ENCODE measurements around the gene PSMD1.

- TF ChIP-seq CTCF (IDR thresholded peaks at IDR 0.05) (no peak), POLR2A (IDR thresholded peaks at IDR 0.05) (no peak)
Measured at GRCh38 chr2:231196592-231196991, 139.9 kb downstream of the PSMD1 start.
